CD4-positive, CD25-positive, alpha-beta regulatory T cell (primary cell): Measurements from ENCODE around the gene EVC2. TPM values are rescaled to one million over a fixed set of nuclear protein-coding genes. Genes with fewer than 3 reads are reported as not detected.

Source experiments
- ATAC-seq, 2 donors: fragments of 150-1000 bp; cut with Tn5 transposase; one replicate each; pipeline ENCODE4 v1.10.0; 2021; ENCODE audit warnings: low read depth in 2 of 2, moderate number of reproducible peaks in 2 of 2, moderate library complexity in 1 of 2
- DNase-seq, 3 donors: peaks; one replicate each; pipeline versions ENCODE4 v3.0.0 to v3.0.0-alpha.2; 2012 to 2022; ENCODE audit warnings: mixed read lengths in 1 of 3
- H3K27ac ChIP-seq: one replicate; pipeline ENCODE4 v1.7.0; 2013; ENCODE audit warnings: mild to moderate bottlenecking, low read length; ENCODE audit not compliant: insufficient read depth, poor library complexity, severe bottlenecking
- H3K27me3 ChIP-seq: one replicate; pipeline ENCODE4 v1.7.0; 2013; ENCODE audit warnings: low read length; ENCODE audit not compliant: control insufficient read depth, insufficient read depth
- H3K36me3 ChIP-seq: one replicate; pipeline ENCODE4 v1.7.0; 2013; ENCODE audit warnings: mild to moderate bottlenecking, low read length, moderate library complexity; ENCODE audit not compliant: control insufficient read depth, insufficient read depth
- H3K4me1 ChIP-seq: 2 replicates; pipeline ENCODE4 v1.7.0; 2013; ENCODE audit warnings: mild to moderate bottlenecking, low read length; ENCODE audit not compliant: insufficient read depth, control insufficient read depth, poor library complexity, severe bottlenecking
- H3K4me3 ChIP-seq: one replicate; pipeline ENCODE4 v1.7.0; 2013; ENCODE audit warnings: low read depth, mild to moderate bottlenecking, low read length, moderate library complexity
- H3K9me3 ChIP-seq, 2 experiments: 1 replicate in 1 of 2; 2 replicates in 1 of 2; pipeline ENCODE4 v1.7.0; 2013; ENCODE audit warnings: low read length in 2 of 2, mild to moderate bottlenecking in 1 of 2, moderate library complexity in 1 of 2; ENCODE audit not compliant: control insufficient read depth in 2 of 2
- H3K27ac Mint-ChIP-seq, 3 donors: one replicate each; pipeline ENCODE4 v1.8.0; 2020 to 2022; ENCODE audit warnings: mild to moderate bottlenecking in 3 of 3, mixed read lengths in 3 of 3, moderate library complexity in 2 of 3
- H3K27me3 Mint-ChIP-seq: one replicate; pipeline ENCODE4 v1.8.0; 2022; ENCODE audit warnings: mild to moderate bottlenecking, mixed read lengths
- H3K36me3 Mint-ChIP-seq: one replicate; pipeline ENCODE4 v1.8.0; 2020; ENCODE audit warnings: mixed read lengths
- H3K4me1 Mint-ChIP-seq, 4 donors: one replicate each; pipeline ENCODE4 v1.8.0; 2020 to 2022; ENCODE audit warnings: mixed read lengths in 4 of 4, mild to moderate bottlenecking in 1 of 4
- H3K4me3 Mint-ChIP-seq, 4 donors: one replicate each; pipeline ENCODE4 v1.8.0; 2020 to 2022; ENCODE audit warnings: mild to moderate bottlenecking in 4 of 4, mixed read lengths in 4 of 4, moderate library complexity in 3 of 4
- H3K9me3 Mint-ChIP-seq, 7 donors: one replicate each; pipeline ENCODE4 v1.8.0; 2020 to 2022; ENCODE audit warnings: mixed read lengths in 7 of 7, mild to moderate bottlenecking in 3 of 7, moderate library complexity in 2 of 7
- polyA plus RNA-seq, 4 donors: library from polyadenylated mRNA; unstranded; fragments of 300-500 nt; fragmentation: Illumina TruSeq; gene quantifications; one replicate each; pipeline ENCODE4 v1.2.3, GENCODE V29; 2021
- total RNA-seq: library from RNA; stranded (reverse); gene quantifications from one replicate; pipeline ENCODE4 v1.2.3, GENCODE V29; 2022

EVC2 gene
- total and polyA plus RNA-seq, 5 donors from 2014 or later: 0.03 to 3.2 (median 0.85) TPM

- Mint-ChIP-seq H3K4me1 (no peaks in the 10 kb centered on the region), H3K27ac (no peak overlapping the region), H3K36me3 (no peaks in the 10 kb centered on the region), H3K4me3 (no peak overlapping the region), H3K27me3 (no peaks in the 10 kb centered on the region), H3K9me3 (peaks cover 0 to 3% (median 0%) of the 10 kb centered on the region in 7 donors)
- Histone ChIP-seq H3K36me3 (no peaks in the 10 kb centered on the region), H3K27ac (no peak overlapping the region), H3K4me3 (no peak overlapping the region), H3K27me3 (no peaks in the 10 kb centered on the region), H3K9me3 (no peaks in the 10 kb centered on the region), H3K4me1 (no peaks in the 10 kb centered on the region)
- no peak for ATAC-seq
- no peak for DNase-seq
These were observed 192.7 kb downstream of the EVC2 start for GRCh38 chr4:5515646-5516045.

Other genes with a start within 250 kb of the EVC2 start
- gene EVC, start 2.6 kb upstream of the EVC2 start, total RNA-seq: 4.6 TPM
- under 1 TPM in 1 of 4 donors, not detected in 3; 0.02 TPM for gene EVC, start 2.6 kb upstream of the EVC2 start, polyA plus RNA-seq
- not detected for gene CRMP1, start 184.5 kb upstream of the EVC2 start, total RNA-seq
- not detected for gene CRMP1, start 184.5 kb upstream of the EVC2 start, polyA plus RNA-seq